ENCODE measurements around the gene ZFP36L1. TPM values are rescaled to one million over a fixed set of nuclear protein-coding genes. Genes with fewer than 3 reads are reported as not detected.

The ZFP36L1 gene
- total RNA-seq, 1 experiment from 2014 or later: 69.5 TPM

- no peak for DNase-seq (ENCODE audit: low spot score)
- ChIA-PET POLR2A (ENCODE audit: low non-redundant PET) (no interaction called here), CTCF (interaction anchor here (0.8 to 1.2 kb wide), 2 partner anchors 10 to 931 kb away, joined by 3 to 4 read pairs; no protein-coding TSS in a partner anchor)
- Histone ChIP-seq H3K4me1 (ENCODE audit: insufficient read depth, low read length, poor library complexity, severe bottlenecking) (peaks cover 24% of the 10 kb centered on the region), H3K36me3 (ENCODE audit: insufficient read depth, low read length, poor library complexity, severe bottlenecking) (no peaks in the 10 kb centered on the region), H3K27me3 (replicated peaks; ENCODE audit: insufficient read depth, low read depth, low read length, poor library complexity) (no peaks in the 10 kb centered on the region), H3K9me3 (ENCODE audit: low read depth, low read length, poor library complexity, severe bottlenecking) (no peaks in the 10 kb centered on the region), H3K4me3 (ENCODE audit: low read depth, low read length, poor library complexity, severe bottlenecking) (no peak overlapping the region), H3K27ac (ENCODE audit: low read depth, low read length, poor library complexity, severe bottlenecking) (peak overlapping the region; percentile 95)
- BruUV-seq (replicated peaks): TSS peak; percentile 57
- TF ChIP-seq EZH2 (IDR thresholded peaks at IDR 0.05; ENCODE audit: borderline replicate concordance, low read depth, low read length, poor library complexity, severe bottlenecking): no peak
- no peak for TF ChIP-seq CTCF (conservative IDR thresholded peaks at IDR 0.05; ENCODE audit: low read depth, low read length)
- intact Hi-C loops (cut with micrococcal nuclease; ENCODE audit: unreplicated experiment): loop anchor here (1.0 to 10.0 kb wide), 5 partner anchors 567 to 978 kb away; no protein-coding TSS in a partner anchor
Measured at GRCh38 chr14:68815298-68816182, 22.7 kb upstream of the ZFP36L1 start.

- H3K36me3 ChIP-seq (ENCODE audit: insufficient read depth, low read length, poor library complexity, severe bottlenecking): no peaks in the 10 kb centered on the region
- H3K4me1 ChIP-seq (ENCODE audit: insufficient read depth, low read length, poor library complexity, severe bottlenecking): peaks cover 24% of the 10 kb centered on the region
- H3K27ac ChIP-seq (ENCODE audit: low read depth, low read length, poor library complexity, severe bottlenecking): peak overlapping the region; percentile 48
- BruUV-seq (replicated peaks): no TSS peak
- TF ChIP-seq EZH2 (IDR thresholded peaks at IDR 0.05; ENCODE audit: borderline replicate concordance, low read depth, low read length, poor library complexity, severe bottlenecking) (no peak), CTCF (conservative IDR thresholded peaks at IDR 0.05; ENCODE audit: low read depth, low read length) (no peak)
- POLR2A ChIA-PET (ENCODE audit: low non-redundant PET): no interaction called here
- H3K4me3 ChIP-seq (ENCODE audit: low read depth, low read length, poor library complexity, severe bottlenecking): no peak overlapping the region
- CTCF ChIA-PET: interaction anchor here (0.7 to 1.2 kb wide), 2 partner anchors 10 to 871 kb away, joined by 4 read pairs; no protein-coding TSS in a partner anchor
- H3K27me3 ChIP-seq (replicated peaks; ENCODE audit: insufficient read depth, low read depth, low read length, poor library complexity): no peaks in the 10 kb centered on the region
- intact Hi-C loops (cut with micrococcal nuclease; ENCODE audit: unreplicated experiment): loop anchor here (5.0 to 10.0 kb wide), 2 partner anchors 730 to 977 kb away; no protein-coding TSS in a partner anchor
- DNase-seq (ENCODE audit: low spot score): peak; percentile 70
- no peaks in the 10 kb centered on the region for H3K9me3 ChIP-seq (ENCODE audit: low read depth, low read length, poor library complexity, severe bottlenecking)
Measured at GRCh38 chr14:68814539-68815297, 21.9 kb upstream of the ZFP36L1 start.

- CTCF ChIA-PET: interaction anchor here (0.7 to 1.2 kb wide), 2 partner anchors 11 to 870 kb away, joined by 4 read pairs; no protein-coding TSS in a partner anchor
- intact Hi-C loops (cut with micrococcal nuclease; ENCODE audit: unreplicated experiment): loop anchor here (10.0 kb wide), 1 partner anchor 729 kb away; no protein-coding TSS in a partner anchor
Measured at GRCh38 chr14:68814238-68814538, 21.3 kb upstream of the ZFP36L1 start.

More at GRCh38 chr14:68814238-68814538, 21.3 kb upstream of the ZFP36L1 start:
- Histone ChIP-seq H3K27ac (ENCODE audit: low read depth, low read length, poor library complexity, severe bottlenecking) (no peak overlapping the region), H3K4me3 (ENCODE audit: low read depth, low read length, poor library complexity, severe bottlenecking) (no peak overlapping the region), H3K36me3 (ENCODE audit: insufficient read depth, low read length, poor library complexity, severe bottlenecking) (no peaks in the 10 kb centered on the region), H3K27me3 (replicated peaks; ENCODE audit: insufficient read depth, low read depth, low read length, poor library complexity) (no peaks in the 10 kb centered on the region), H3K4me1 (ENCODE audit: insufficient read depth, low read length, poor library complexity, severe bottlenecking) (peaks cover 24% of the 10 kb centered on the region), H3K9me3 (ENCODE audit: low read depth, low read length, poor library complexity, severe bottlenecking) (no peaks in the 10 kb centered on the region)
- DNase-seq (ENCODE audit: low spot score): no peak
- POLR2A ChIA-PET (ENCODE audit: low non-redundant PET): no interaction called here
- no TSS peak for BruUV-seq (replicated peaks)
- TF ChIP-seq EZH2 (IDR thresholded peaks at IDR 0.05; ENCODE audit: borderline replicate concordance, low read depth, low read length, poor library complexity, severe bottlenecking): no peak
- no peak for TF ChIP-seq CTCF (conservative IDR thresholded peaks at IDR 0.05; ENCODE audit: low read depth, low read length)
